ENCODE data around the gene NFIA.

The NFIA gene

DNA sequence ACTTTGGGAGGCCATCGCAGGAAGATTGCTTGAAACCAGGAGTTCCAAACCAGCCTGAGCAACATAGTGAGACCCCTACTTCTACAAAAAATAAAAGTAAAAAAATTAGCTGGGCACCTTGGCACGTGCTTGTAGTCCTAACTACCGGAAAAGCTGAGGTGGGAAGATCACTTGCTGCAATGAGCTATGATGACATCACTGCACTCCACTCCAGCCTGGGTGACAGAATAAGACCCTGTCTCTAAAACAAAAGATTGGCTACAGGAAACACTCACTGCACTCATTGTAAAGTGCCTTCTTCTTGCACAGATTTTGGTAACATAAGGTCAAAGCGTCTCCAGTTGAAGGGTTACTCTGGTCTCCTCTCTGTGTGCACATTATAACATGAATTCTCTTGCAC is 336.8 kb downstream of the NFIA start:
- no peak for DNase-seq

DNA sequence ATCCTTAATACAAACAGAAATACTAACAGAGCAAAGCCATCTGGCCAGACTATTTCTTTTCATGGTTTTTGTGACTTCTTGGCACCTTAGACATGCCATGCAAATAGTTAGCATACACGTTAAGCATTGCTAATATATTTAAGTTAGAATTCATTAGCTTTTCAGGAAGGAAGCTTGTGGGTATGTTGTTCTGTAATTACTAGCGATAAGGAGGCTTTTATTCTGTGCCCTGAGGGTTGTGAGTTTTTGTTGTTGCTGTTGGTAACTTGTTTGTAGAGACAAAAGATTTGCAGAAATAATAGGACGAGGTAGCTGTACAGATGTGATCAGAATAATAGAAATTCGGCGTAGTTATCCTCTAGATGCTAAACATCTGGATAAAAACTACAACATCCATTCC is 337.3 kb downstream of the NFIA start:
- no peak for DNase-seq

DNA sequence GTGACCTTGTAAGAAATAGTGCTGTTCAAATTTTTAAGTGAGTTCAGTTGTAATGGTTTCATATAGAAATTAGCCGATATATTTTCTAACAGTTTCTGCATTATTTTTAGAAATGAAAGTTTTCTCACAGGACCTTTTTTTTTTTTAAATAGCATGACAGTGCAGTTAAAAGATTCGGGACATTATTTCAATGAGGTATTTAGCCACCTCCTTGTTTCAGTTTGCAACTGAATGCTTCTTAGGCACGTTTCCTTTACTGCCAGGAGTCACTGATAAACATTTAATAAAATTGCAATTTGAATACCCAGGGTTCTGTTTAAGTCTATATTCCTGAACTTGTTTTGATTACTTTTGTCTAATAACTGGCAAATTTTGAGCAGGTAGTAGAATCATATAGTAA is 337.9 kb downstream of the NFIA start:
- no peak for DNase-seq

DNA sequence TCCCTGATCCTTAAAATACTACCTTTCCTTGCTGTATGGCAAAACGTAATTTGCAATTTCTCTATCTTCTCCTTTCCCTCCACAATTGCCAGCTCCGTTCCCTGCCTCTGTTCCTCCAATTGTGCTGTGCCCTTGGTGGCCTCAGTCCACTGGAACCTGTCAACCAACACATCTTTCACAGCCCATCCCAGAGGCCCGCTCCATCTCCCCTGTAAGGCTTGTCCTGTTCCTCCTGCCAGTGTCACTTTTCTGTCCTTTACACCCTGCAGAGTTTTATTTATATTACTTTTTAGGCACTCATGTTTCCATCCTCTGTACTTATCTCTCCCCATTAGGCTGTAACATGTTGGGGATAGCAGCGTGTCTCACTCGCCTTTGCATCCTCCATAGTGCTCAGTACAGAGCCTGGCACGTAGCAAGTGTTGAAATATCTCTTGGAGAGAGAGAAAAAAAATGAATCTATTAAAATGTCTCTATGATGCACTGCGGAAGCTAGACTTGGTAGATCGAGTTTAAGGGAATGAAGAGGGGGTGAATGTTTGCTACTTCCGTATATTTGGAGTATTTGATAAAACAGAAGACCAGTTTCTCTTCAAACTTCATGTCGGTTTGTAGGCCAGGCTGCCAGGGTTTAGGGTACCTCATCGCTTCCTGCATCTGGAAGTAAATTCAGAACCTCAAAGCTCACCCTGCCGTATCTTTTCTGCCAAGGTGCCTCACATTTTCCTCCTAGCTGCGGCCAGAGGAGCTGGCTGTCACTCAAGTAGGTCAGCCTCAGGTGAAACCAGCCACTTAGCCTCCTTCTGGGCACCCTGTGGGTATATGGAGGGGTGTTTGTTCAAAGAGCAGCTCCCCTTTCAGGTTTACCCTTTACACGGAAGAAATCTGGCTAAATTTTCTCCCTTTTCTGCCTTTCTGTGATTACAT is 338.8 kb downstream of the NFIA start:
- no peak for DNase-seq

DNA sequence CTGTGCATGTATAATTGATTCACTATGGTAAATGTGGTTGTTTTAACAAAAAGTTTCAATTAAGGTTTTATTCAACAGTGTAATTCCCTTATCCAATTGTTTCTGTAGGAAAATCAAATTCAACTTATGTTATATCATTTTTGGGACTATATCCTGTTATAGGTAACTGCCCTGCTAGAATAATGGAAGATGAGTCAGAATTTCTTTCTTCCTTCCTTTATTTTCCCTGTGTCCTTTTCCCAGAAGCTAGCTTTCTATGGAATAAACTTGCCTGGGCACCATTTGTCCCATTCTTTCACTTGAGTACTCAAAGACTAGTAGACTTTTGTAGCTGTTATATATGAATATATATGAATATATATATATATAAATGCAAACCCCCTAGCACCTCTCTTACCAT is 341.3 kb downstream of the NFIA start:
- no peak for DNase-seq

DNA sequence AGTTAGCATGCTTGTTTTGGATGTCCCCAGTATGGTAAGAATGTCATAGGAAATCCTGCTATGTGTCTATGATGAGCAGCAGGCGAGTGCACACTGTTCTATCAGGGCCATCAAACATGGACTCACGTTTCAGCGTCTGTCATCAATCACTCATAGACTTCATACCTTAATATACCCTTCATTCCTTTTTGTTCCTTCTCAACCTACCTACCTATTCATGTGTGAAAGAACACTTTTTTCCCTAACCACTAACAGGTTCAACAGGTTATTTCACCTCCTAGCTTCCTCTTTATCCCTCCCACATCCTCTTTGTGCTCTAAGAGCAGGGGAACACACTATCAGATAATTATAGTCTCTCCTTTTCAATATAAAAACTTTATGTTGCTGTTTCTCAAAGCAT is 342.0 kb downstream of the NFIA start:
- no peak for DNase-seq

DNA sequence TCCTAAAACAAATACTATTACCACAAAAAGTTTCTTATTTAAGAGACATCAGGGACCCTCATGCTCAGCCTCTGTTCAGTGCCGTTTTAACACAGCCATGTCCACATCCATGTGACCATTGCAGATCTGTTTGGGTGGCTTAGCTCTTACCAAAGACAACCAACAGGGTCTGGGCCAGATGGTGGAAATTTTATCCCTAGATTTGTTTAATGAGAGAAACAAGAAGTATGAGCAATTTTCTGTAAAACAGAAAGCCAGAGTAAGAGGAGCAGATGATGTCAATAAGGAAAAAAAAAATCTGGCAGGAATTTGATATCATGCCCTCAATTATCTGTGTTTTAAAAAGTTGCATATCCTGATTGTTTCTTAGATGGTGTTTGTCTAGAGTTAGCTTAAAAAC is 342.7 kb downstream of the NFIA start:
- DNase-seq, result no peak

DNA sequence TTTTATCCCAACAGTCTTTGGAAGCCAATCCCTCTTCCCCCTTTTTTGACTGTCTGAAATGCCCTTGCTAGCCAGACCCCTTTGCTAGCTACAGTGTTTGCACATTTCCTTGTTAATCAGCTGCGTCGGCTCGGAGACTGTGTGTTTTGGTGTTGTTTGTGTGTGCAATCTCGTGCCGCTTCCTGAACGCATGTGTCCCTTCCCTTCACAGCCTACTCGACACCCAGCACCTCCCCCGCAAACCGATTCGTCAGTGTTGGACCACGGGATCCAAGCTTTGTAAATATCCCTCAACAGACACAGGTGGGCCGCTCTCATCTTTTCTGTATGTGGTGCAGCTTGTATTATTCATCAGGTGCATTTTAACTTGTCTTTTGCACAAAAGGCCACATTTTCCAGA is 343.9 kb downstream of the NFIA start:
- DNase-seq, result no peak

DNA sequence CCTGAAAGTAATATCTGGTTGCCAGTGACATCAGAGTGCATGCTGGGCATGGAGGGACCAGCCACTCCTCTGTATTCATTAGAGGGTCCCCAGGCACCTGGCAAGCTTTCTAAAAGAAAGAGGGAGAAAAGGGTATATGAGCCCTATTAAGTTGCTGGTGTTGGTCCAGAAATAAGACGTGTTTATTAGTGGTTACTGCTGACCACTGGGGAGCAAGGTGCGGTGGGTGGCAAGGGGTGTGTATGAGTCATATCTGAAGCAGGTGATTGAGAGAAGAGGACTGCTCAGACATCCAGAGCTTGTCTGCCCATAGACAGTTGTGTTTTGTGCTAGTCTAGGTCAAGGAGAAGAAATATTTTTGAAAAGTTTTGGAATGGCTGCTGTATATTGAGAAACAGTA is 344.5 kb downstream of the NFIA start:
- no peak for DNase-seq

DNA sequence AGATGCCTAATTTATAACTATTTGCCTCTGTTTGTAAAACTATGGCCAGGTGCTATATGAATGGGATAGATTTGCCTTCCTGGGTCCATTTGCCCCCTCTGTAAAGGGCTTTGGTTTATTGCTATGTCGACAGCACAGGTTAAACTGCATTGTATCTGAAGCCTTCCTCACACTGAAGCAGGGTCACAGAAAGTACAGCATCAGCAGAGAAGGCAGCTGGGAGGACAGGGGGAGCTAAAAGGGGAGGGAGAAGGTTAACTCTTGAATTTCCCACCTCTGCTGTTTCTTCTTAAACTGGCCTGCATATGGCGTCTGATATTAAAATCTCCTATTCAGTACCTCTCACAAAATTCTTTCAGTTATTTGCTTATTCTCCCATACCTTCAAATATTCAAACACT is 345.1 kb downstream of the NFIA start:
- no peak for DNase-seq

DNA sequence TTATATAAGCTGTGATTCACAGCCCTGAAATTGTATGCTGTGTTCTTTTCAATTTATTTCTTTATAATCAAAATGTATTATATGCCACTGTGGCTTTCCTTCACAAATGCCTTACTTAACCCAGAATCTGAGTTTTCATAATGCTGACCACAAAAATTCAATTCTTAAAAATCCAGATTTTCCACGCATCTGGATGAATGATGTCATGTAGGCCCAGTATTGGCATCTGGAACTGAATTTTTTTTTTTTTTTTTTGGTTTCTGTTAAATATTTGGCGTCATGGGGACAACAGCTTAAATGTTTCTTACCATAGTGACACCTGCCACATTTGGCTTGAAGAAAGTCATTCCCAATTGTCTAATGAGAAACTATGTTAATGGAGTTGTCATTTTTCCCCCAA is 345.8 kb downstream of the NFIA start:
- no peak for DNase-seq

DNA sequence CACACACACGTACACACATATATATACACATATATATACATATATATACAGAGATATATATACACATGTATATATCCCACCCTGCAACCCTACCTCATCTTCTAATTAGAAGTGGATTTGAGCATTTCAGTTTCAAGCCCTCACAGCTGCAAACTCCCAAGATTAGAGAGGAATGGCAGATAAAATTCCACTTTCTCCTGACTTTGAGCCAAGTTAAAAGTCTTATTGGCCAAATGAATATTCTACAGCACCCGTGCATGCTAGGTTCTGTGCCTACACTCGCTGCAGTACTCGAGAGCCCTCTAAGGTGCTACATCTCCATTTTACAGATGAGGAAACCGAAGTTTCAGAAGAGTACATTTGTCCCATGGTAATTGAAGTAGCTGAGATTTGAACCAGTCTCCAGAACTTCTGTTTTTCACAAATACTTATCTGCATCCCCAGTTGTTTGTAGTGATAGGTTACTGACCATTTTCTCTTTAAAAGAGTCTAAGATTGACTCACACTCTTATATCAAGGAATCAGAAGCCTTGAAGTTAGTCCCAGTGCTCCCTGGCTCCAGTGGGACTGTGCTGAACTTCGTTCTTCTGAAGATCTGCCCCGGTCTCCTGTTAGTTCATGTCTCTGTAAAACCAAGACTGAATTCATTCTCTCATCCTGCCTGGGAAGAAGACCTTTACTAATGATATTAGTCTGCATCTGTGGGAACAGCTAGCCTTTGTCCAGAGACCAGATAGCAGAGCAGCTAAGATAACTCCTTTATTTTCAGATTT is 350.4 kb downstream of the NFIA start:
- DNase-seq, result no peak

DNA sequence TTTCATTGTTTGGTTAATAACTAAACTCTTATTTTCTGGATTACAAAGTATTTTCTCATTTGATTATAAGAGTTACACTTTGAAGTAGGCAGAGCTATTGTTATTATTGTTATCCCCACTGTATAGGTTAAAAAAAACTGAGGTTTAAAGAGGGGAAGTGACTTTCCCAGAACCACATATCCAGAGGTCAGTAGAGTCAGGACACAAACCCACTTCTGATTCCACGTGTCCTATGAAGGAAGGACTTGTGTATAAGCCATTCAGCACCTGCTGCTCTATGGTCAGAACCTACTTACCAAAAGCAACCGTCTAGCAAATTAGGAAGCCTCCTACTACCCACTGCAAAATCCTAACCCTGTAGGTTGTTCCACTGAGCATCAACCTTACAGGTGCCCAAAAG is 351.3 kb downstream of the NFIA start:
- DNase-seq, result no peak

DNA sequence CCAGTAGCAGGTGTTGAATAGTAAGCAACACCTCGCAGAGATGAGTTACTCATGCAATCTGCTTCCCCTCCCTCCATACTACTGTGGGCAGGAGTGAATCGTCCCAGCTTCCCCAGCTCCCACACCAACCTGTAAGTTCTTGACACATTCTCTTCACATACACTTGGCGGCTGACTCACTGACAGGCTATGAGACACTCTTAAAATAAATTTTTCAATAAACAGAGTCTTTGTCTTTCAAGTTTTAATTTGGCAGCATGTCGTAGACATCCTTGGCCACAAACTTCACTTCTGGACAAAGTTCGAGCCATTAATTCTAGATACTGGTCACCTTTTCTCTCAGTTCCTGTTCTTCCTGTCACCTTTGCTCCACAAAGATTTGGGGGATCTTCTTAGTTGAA is 351.9 kb downstream of the NFIA start:
- no peak for DNase-seq

DNA sequence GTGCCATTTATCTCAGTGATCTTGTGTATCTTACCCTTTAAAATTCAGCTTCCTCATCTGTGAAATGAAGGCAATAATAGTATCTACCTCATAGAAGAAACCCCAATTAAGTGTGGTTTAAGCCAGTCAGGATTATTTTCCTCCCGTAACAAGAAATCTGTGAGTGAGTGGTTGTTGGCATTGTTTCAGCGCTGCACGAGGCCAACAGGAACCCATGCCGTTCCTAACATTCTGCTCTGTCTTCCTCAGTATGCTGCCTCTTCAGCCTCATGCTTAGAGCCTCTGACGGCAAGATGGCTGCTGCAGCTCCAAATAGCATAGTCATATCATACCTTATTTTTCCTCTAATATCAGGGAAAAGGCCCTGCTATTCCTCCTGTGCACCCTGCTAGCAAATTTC is 352.9 kb downstream of the NFIA start:
- no peak for DNase-seq

DNA sequence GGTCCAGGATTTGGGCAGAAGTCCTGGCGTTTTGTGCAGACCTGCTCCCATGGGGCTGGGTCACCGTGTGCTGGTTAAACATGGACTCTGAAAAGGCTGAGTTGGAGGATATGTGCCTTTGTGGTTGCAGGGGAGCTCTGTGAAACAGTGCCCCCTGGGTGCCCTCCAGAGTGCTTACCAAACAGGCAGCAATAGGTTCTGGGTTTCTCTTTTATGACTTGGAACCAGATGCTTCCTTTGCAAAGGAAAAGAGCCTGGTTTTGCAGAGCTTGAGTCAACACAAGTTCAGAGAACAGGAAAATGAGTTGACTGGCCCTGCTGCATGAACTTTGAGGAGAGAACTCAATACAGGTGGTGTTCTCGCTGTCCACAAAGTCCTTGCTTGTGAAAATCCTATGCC is 353.7 kb downstream of the NFIA start:
- DNase-seq, result peak in 1 of 5 donors; percentile 8

DNA sequence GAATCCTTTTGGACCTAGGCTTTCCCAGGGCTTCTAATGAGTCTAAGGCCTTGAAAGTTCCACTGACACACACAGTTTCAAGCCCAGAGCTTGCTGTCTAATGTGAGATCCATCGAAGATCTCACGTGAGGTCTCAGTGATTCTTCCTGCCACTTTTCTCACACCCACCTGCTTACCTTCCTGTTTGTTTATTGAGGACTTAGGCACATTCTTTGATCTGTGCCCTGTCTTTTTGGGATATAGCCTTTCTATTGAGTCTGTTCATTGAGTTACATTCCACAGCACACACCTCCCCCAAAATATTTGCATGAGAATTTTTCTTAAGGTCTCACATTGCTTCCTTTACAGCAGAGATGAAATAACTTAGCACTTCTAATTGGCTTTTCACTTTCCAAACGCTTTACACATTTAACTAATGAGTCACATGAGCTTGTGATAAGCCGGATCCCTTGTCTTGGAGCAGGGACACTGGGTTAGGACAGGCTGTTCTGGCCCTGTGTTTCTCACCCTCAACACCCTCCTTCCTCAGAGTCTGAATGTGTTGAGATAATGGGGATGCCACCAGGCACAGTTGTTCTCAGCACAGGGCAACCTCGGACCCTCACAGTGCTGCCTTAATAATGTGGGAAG is 354.2 kb downstream of the NFIA start:
- DNase-seq, result no peak

DNA sequence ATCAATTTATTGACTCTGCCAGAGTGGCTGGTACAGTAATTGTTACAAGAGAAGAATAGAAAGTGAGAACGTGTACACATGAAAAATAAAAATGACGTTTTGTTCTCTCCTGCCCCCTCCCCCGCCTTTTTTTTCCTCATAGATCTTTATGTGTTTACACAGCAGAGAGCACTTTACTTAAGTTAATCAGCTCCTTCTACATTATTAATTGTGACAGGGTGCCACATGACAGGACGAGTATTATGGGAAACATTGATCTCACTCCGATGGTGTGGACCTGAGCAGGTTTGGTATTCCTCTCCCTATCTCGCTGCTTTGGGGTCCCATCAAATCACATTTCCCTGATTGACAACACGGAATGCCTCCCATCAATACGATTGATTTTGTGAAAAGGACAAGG is 356.9 kb downstream of the NFIA start:
- no peak for DNase-seq

DNA sequence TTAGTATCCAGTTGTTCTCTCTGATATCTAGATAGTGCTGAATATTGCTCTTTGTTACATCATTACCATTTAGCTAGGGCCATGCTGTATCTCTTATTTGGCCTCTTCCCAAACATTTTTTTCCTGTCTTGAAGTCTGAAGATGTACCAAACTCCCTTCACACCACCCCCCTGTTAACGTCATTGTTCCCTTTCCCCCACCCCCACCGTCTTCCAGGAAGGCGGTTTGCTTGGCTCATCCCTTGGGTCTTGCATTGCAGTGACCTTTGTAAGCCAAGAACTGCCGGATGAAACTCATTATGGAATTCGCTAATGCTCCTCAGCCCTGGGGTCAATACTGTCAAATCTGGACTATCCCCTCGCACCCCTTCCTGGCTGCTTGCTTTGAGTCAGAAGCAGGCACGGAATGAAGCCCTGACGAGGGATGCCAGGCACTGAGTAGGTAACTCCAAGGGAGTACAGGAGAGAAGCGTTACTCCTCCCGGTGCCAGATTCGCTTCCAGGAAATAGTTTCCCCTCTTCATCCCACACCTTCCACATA is 359.4 kb downstream of the NFIA start:
- DNase-seq, result no peak

DNA sequence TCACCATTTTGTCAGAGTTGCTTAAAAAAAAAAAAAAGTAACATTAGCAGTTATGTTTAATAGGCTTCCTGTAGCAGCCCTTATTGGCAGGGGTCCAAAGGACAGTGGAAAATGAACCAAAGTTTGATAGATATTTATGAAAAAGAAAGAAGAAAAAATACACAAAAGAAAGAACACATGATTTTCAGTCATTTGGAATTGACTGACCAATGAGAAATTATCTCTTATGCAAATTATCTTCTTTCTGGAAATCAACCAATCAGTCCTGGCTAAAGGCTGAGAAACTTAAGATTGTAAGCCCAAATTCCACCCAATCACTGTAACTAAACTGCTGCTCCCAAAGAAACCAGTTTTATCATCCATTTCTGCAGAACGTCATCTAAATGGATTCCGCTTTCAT is 360.2 kb downstream of the NFIA start:
- DNase-seq, result no peak

DNA sequence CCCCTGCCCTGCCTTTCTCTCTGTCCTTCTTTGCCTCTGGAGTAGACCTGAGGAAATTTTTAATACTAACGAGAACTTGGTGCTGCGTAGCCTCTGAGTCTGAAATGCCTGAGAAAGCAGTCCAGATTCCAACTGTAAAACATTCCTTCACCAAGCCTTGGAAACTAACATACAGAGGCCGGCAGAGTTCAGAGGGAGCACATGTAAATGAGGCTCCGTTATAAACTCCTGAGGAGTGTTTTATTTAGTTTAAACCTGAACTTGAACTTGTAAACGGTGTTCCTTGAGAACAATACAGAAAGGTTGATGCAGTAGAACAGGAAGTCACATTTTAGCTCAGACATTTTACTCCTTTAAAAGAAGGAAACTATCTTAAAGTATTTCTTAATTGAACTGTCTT is 361.9 kb downstream of the NFIA start:
- no peak for DNase-seq

DNA sequence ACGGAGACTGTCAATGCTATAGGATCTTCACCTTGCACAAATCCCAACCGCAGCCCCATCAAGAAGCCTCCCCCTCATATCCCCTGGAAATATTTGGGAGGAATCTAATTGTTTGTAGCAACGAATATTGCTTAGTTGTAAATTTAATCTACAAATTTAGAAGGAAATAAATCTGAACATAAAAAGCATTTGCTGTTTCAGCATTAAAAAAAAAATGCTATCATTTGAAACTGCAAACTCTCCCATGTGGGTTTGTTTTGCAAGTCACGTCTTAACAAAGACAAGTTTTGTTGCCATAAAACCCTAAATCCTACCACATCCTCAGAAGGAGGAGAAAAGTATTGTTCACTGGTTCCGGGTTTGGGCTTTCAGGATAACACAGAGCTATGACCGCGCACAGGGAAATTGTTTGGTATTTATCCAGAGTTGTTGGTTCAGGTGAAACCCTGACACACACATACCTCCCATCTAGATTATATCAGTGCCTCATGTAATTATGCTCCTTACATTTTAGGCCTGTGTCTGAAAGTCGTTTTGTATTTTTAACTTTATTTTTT is 363.0 kb downstream of the NFIA start:
- DNase-seq, result no peak

DNA sequence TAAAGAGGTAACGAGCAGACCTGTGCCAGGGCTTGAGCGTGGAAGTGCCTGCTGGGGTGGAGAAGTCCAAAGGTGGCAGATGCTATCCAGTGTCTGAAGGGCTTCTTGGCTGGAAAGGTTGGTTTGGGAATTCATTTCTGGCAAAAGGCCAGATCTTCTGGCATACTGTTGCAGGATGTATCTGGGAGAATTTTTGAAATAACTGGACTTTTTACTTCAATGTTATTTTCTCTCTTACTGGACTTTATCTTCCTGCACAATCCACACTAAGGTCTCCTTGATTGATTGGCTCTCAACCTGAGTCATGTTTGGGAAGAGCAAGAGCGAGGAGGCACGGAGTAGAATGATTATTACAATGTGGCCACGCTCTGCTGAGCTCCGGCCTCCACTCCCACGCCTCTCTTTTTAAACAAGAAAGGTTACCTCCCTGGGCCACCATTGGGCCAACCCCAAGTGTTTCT is 364.2 kb downstream of the NFIA start:
- no peak for DNase-seq
